ENCODE results near the gene FBXL17.

FBXL17 gene

DNA sequence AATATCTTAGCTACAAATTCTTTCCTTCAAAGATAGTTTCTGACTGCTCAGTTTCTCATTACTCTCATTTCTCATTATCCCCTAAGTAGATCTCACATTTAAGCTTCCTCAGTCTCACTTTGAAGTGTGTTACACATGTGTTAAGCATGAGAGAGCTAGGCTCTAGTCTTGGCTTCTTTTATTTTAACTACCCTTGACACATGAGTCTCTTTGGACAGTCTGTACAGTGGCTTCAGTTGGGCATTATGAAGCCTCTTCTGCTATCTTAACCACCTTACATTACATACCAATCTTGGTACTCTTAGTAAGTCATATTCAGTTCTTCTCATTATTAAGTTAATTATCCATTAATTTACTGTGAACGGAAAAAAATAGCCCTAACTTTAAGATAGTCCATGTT, 232.5 kb downstream of the FBXL17 start:
- TF ChIP-seq, protein P1, sequence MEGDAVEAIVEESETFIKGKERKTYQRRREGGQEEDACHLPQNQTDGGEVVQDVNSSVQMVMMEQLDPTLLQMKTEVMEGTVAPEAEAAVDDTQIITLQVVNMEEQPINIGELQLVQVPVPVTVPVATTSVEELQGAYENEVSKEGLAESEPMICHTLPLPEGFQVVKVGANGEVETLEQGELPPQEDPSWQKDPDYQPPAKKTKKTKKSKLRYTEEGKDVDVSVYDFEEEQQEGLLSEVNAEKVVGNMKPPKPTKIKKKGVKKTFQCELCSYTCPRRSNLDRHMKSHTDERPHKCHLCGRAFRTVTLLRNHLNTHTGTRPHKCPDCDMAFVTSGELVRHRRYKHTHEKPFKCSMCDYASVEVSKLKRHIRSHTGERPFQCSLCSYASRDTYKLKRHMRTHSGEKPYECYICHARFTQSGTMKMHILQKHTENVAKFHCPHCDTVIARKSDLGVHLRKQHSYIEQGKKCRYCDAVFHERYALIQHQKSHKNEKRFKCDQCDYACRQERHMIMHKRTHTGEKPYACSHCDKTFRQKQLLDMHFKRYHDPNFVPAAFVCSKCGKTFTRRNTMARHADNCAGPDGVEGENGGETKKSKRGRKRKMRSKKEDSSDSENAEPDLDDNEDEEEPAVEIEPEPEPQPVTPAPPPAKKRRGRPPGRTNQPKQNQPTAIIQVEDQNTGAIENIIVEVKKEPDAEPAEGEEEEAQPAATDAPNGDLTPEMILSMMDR (IDR thresholded peaks at IDR 0.05; ENCODE audit: borderline replicate concordance, control extremely low read depth, extremely low read depth, insufficient read depth, missing control alignments): no peak
- in situ Hi-C loops (cut with MboI; ENCODE audit: low sequenced_read_pairs, unreplicated experiment): no loop called here
- DNase-seq (ENCODE audit: low spot score): no peak

GRCh38 chr5:108148715-108149139, 233.2 kb downstream of the FBXL17 start:
- in situ Hi-C loops (cut with MboI; ENCODE audit: low sequenced_read_pairs, unreplicated experiment): no loop called here
- DNase-seq (ENCODE audit: low spot score): peak; percentile 16
- TF ChIP-seq, protein P1 (IDR thresholded peaks at IDR 0.05; ENCODE audit: borderline replicate concordance, control extremely low read depth, extremely low read depth, insufficient read depth, missing control alignments): peak; percentile 38

GRCh38 chr5:108146222-108146621, 235.7 kb downstream of the FBXL17 start:
- no peak for DNase-seq (ENCODE audit: low spot score)
- TF ChIP-seq, protein P1 (IDR thresholded peaks at IDR 0.05; ENCODE audit: borderline replicate concordance, control extremely low read depth, extremely low read depth, insufficient read depth, missing control alignments): no peak
- in situ Hi-C loops (cut with MboI; ENCODE audit: low sequenced_read_pairs, unreplicated experiment): no loop called here

- TF ChIP-seq, protein P1 (IDR thresholded peaks at IDR 0.05; ENCODE audit: borderline replicate concordance, control extremely low read depth, extremely low read depth, insufficient read depth, missing control alignments): no peak
- in situ Hi-C loops (cut with MboI; ENCODE audit: low sequenced_read_pairs, unreplicated experiment): no loop called here
- DNase-seq (ENCODE audit: low spot score): no peak
Measured at GRCh38 chr5:108145351-108145750, 236.5 kb downstream of the FBXL17 start.

GRCh38 chr5:108144332-108144731, 237.6 kb downstream of the FBXL17 start:
- TF ChIP-seq, protein P1 (IDR thresholded peaks at IDR 0.05; ENCODE audit: borderline replicate concordance, control extremely low read depth, extremely low read depth, insufficient read depth, missing control alignments): no peak
- DNase-seq (ENCODE audit: low spot score): no peak
- in situ Hi-C loops (cut with MboI; ENCODE audit: low sequenced_read_pairs, unreplicated experiment): no loop called here

- no peak for DNase-seq (ENCODE audit: low spot score)
- in situ Hi-C loops (cut with MboI; ENCODE audit: low sequenced_read_pairs, unreplicated experiment): no loop called here
Measured at GRCh38 chr5:108143581-108143980, 238.3 kb downstream of the FBXL17 start.

More at GRCh38 chr5:108143581-108143980, 238.3 kb downstream of the FBXL17 start:
- TF ChIP-seq, protein P1 (IDR thresholded peaks at IDR 0.05; ENCODE audit: borderline replicate concordance, control extremely low read depth, extremely low read depth, insufficient read depth, missing control alignments): no peak

Data from GM13976 (cell line).